Esophagus squamous epithelium (tissue), 4 donors: ENCODE data around the gene GRIP2.

Source experiments
- CTCF ChIP-seq, 6 experiments: fragments of 450-650 bp in 4 of 6; fragments of 200-600 bp in 2 of 6; sonication (generic) in 2 of 6; IDR thresholded peaks; one replicate each; pipeline ENCODE4 v1.5.1; 2016 to 2019; ENCODE audit warnings: antibody characterized with exemption in 6 of 6, mild to moderate bottlenecking in 4 of 6, moderate library complexity in 4 of 6
- POLR2A ChIP-seq, 4 donors: fragments of 450-650 bp; IDR thresholded peaks; one replicate each; pipeline ENCODE4 v1.6.1; 2017; ENCODE audit warnings: antibody characterized with exemption in 4 of 4, mild to moderate bottlenecking in 4 of 4, moderate library complexity in 3 of 4

DNA sequence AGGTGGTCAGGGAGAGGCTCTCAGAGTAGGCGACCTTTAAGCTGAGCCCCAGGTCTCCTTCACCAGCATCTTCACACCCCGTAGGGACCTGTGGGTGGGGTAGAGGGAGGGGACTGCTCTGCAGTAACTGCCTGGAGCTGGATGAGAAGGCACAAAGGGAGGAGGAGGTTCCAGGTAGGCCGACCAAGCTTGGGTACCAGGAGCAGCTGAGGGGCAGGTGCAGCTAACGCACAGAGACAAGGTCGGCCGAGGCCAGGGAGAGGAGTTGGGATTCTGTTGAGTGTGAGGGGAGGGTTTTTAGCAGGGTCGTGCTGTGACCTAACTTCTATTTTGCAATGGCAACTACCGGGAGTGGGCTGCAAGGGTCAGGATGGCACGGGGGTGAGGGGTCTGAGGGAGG is 5.9 kb upstream of the GRIP2 start:
- TF ChIP-seq CTCF (IDR thresholded peaks at IDR 0.05) (no peak), POLR2A (IDR thresholded peaks at IDR 0.05) (no peak)
